ENCODE data around the gene OR4D2. TPM values are rescaled to one million over a fixed set of nuclear protein-coding genes. Genes with fewer than 3 reads are reported as not detected.

Gene OR4D2
- total and polyA plus RNA-seq, 2 of the 4 experiments (the other 2 are of a cell fraction): not detected

GRCh38 chr17:58172369-58173071, 5.7 kb downstream of the OR4D2 start:
- dilution Hi-C loops (cut with HindIII; ENCODE audit: low sequenced_read_pairs, unreplicated experiment): no loop called here

More at GRCh38 chr17:58172369-58173071, 5.7 kb downstream of the OR4D2 start:
- ATAC-seq (ENCODE audit: low read depth) (no peak), DNase-seq (peak; percentile 4)
- H2AK5ac ChIP-seq (ENCODE audit: low read depth, low read length): no peak overlapping the region
- H2AK9ac ChIP-seq (replicated peaks; ENCODE audit: low read depth, low read length, poor library complexity): no peak overlapping the region
- H2AFZ ChIP-seq (replicated peaks; ENCODE audit: low read length, poor library complexity): no peak overlapping the region
- no peak overlapping the region for H4K8ac ChIP-seq (ENCODE audit: low read depth in 2 of 2, low read length in 2 of 2)
- H3K27me3 ChIP-seq (ENCODE audit: control insufficient read depth, insufficient read depth, low read length): no peaks in the 10 kb centered on the region; the same call in 1 of the 2 replicates
- no peaks in the 10 kb centered on the region for H3K79me1 ChIP-seq (ENCODE audit: low read depth in 1 of 2, low read length in 2 of 2)
- ChIA-PET CTCF (interaction anchor here (0.6 kb wide), 1 partner anchor 190 kb away, joined by 3 read pairs; no protein-coding TSS in a partner anchor), POLR2A (ENCODE audit: unreplicated experiment) (interaction anchor here (0.6 kb wide), 1 partner anchor 355 kb away, joined by 4 read pairs; no protein-coding TSS in a partner anchor)
- BruUV-seq (replicated peaks): no TSS peak
- in situ Hi-C loops (cut with MboI; ENCODE audit: low sequenced_read_pairs) (no loop called here), intact Hi-C loops (cut with micrococcal nuclease) (no loop called here)
- H3K23ac ChIP-seq (ENCODE audit: low read depth, low read length): no peak overlapping the region
- H3K4ac ChIP-seq (ENCODE audit: low read depth, low read length): no peak overlapping the region
- no peaks in the 10 kb centered on the region for H3K9me1 ChIP-seq (ENCODE audit: insufficient read depth, low read length)
- no peaks in the 10 kb centered on the region for H3K9me3 ChIP-seq (ENCODE audit: control insufficient read depth, insufficient read depth, low read length)
- H2BK20ac ChIP-seq (ENCODE audit: low read depth, low read length): no peak overlapping the region
- H2BK15ac ChIP-seq (ENCODE audit: low read depth, low read length): no peak overlapping the region
- H4K91ac ChIP-seq (ENCODE audit: insufficient read depth, low read depth, low read length): no peak overlapping the region
- no peaks in the 10 kb centered on the region for H3K36me3 ChIP-seq (ENCODE audit: control insufficient read depth, insufficient read depth, low read length)
- no peaks in the 10 kb centered on the region for H4K20me1 ChIP-seq (ENCODE audit: insufficient read depth, low read length)
- no peak overlapping the region for H4K5ac ChIP-seq (ENCODE audit: low read depth, low read length)
- H2BK120ac ChIP-seq (ENCODE audit: low read depth, low read length): no peak overlapping the region
- no peak overlapping the region for H3K56ac ChIP-seq (ENCODE audit: extremely low read depth, insufficient read depth, low read length)
- TF ChIP-seq POLR2A (IDR thresholded peaks at IDR 0.05; ENCODE audit: low read depth, low read length): no peak
- TF ChIP-seq RAD21 (IDR thresholded peaks at IDR 0.05; ENCODE audit: low read length): 0 out of 2 replicates have a peak, but pooled peaks have one; percentile 11
- TF ChIP-seq USF2 (IDR thresholded peaks at IDR 0.05; ENCODE audit: low read depth, low read length): no peak
- no peak for TF ChIP-seq SMC3 (IDR thresholded peaks at IDR 0.05; ENCODE audit: low read depth, low read length)
- no peak for TF ChIP-seq MXI1 (IDR thresholded peaks at IDR 0.05; ENCODE audit: borderline replicate concordance, low read depth, low read length)
- no peak for TF ChIP-seq RFX5 (IDR thresholded peaks at IDR 0.05; ENCODE audit: low read depth, low read length)
- TF ChIP-seq BHLHE40 (IDR thresholded peaks at IDR 0.05; ENCODE audit: low read depth, low read length): no peak
- TF ChIP-seq FOS (IDR thresholded peaks at IDR 0.05; ENCODE audit: low read depth, low read length): no peak
- no peak for TF ChIP-seq MAFK (IDR thresholded peaks at IDR 0.05; ENCODE audit: low read depth, low read length)
- TF ChIP-seq CEBPB (IDR thresholded peaks at IDR 0.05; ENCODE audit: low read depth, low read length): no peak
- TF ChIP-seq CTCF (conservative IDR thresholded peaks at IDR 0.05; ENCODE audit: low read depth, low read length): peak; percentile 15; the same call in 1 of the 2 replicates
- no peak for TF ChIP-seq RCOR1 (IDR thresholded peaks at IDR 0.05; ENCODE audit: insufficient replicate concordance, low read length)
- TF ChIP-seq NFE2L2 (IDR thresholded peaks at IDR 0.05; ENCODE audit: low read depth, low read length): no peak
- no peak overlapping the region for H3K4me2 ChIP-seq (ENCODE audit: low read depth, low read length)
- no peak overlapping the region for H3K27ac ChIP-seq (ENCODE audit: insufficient read depth, low read length)
- no peaks in the 10 kb centered on the region for H3K4me1 ChIP-seq (ENCODE audit: control insufficient read depth, insufficient read depth, low read length)
- no peak overlapping the region for H2BK5ac ChIP-seq (ENCODE audit: low read depth, low read length, poor library complexity, severe bottlenecking)
- no peak overlapping the region for H3K9ac ChIP-seq (ENCODE audit: low read depth, low read length)
- H3K4me3 ChIP-seq (ENCODE audit: insufficient read depth, low read depth, low read length): no peak overlapping the region
- no peak overlapping the region for H3K18ac ChIP-seq (ENCODE audit: low read depth, low read length)
- 33% methylated on average over 1 of the region's 2 CpGs; no CpG with 5 or more reads in 1 of the 2 experiments for WGBS, 2 experiments (ENCODE audit: extremely low coverage in 2 of 2, insufficient read length in 1 of 2)
- H3K14ac ChIP-seq (replicated peaks; ENCODE audit: low read depth, low read length): no peak overlapping the region

All from IMR-90 (cell line).